Testis (tissue), 3 donors: ENCODE measurements around the gene GRK4. TPM values are rescaled to one million over a fixed set of nuclear protein-coding genes. Genes with fewer than 3 reads are reported as not detected.
A peak's percentile ranks its signal among the peaks of the same experiment; 100 is the strongest.
"Not testable (repeated sequence)": the region's sequence is repeated elsewhere in the genome, so short reads cannot be mapped to it uniquely, and the experiment has no call there.

Experiments used
- DNase-seq: peaks from one replicate; pipeline ENCODE4 v3.0.0-alpha.2; 2019
- H3K27ac ChIP-seq, 2 donors: fragments of 200-600 bp; sonication (generic); one replicate each; pipeline ENCODE4 v1.5.1; 2019
- H3K27me3 ChIP-seq: fragments of 200-600 bp; sonication (generic); one replicate; pipeline ENCODE4 v1.5.1; 2019
- H3K36me3 ChIP-seq: fragments of 200-600 bp; sonication (generic); one replicate; pipeline ENCODE4 v1.5.1; 2017; ENCODE audit warnings: low read depth; ENCODE audit errors: missing control alignments
- H3K4me1 ChIP-seq: fragments of 200-600 bp; sonication (generic); one replicate; pipeline ENCODE4 v1.5.1; 2019
- H3K4me3 ChIP-seq, 2 donors: fragments of 200-600 bp; sonication (generic); one replicate each; pipeline ENCODE4 v1.5.1; 2017 to 2019
- H3K9me3 ChIP-seq: fragments of 200-600 bp; sonication (generic); one replicate; pipeline ENCODE4 v1.5.1; 2017
- CTCF ChIP-seq, 3 experiments: fragments of 450-650 bp in 2 of 3; fragments of 200-600 bp in 1 of 3; sonication (generic) in 1 of 3; IDR thresholded peaks; one replicate each; pipeline ENCODE4 v1.5.1; 2016 to 2019; ENCODE audit warnings: antibody characterized with exemption in 3 of 3, mild to moderate bottlenecking in 2 of 3, moderate library complexity in 1 of 3
- POLR2A ChIP-seq: fragments of 450-650 bp; IDR thresholded peaks from one replicate; pipeline ENCODE4 v1.6.1; 2017; ENCODE audit warnings: antibody characterized with exemption, mild to moderate bottlenecking, moderate library complexity
- WGBS, 2 donors: methylation state at CpG; one replicate each; pipeline ENCODE4 v1.1.5; 2018; 5-methylcytosine and 5-hydroxymethylcytosine counted together
- intact Hi-C: fragments of 100-400 bp; cut with DNase I; formaldehyde crosslinking; loops from one replicate; pipeline ENCODE4 v1.15.1; 2023; ENCODE audit warnings: low total_unique reads
- polyA plus RNA-seq: library from polyadenylated mRNA; stranded (reverse); fragments of 350-450 nt; fragmentation: Illumina TruSeq; extraction: RNeasy Lipid Tissue Mini Kit (QIAGEN cat#74804); gene quantifications from one replicate; pipeline ENCODE4 v1.2.3, GENCODE V29; 2014; ENCODE audit warnings: low read depth, low replicate concordance; ENCODE audit not compliant: insufficient read depth
- total RNA-seq, 2 donors: library from RNA; depleted of rRNA; stranded (reverse); fragments of >200 nt; gene quantifications; one replicate each; pipeline ENCODE4 v1.2.3, GENCODE V29; 2016

Gene GRK4
- total and polyA plus RNA-seq, 3 donors from 2014 or later = 33.8 to 106 (median 73.0) TPM

DNA sequence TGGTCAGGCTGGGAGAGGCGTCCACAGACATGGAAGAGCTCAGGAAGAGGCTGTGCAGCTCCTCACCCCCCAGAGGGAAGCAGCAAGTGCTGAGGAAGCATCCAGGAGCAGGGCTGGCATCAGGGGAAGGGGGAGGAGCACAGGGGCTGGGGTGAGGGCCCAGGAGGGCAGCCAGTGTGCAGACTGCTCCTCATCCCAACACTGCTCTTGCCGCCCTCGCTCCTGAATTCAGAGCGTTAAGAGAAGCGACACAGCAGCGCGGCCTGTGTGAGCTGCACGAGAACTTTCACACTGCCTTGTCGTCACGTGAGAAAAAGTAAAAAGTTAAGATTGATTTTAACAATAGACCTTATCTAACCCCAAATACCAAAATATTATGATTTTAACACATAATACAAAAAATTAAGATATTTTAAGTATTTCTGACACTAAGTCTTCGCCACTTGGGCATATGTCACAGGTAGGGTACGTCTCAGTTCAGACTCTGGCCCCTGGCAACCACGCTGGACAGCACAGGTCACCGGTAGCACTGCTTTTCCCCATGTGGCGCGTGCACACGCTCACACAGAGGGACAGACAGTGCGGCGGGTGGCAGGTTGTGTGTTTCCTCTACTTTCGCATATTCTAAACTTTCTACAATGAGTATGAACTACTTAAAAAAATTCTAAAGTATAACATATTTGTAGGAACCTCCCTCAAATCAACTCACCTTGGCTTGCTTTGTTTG is 19.8 kb upstream of the GRK4 start:
- Histone ChIP-seq H3K4me1 (peaks cover 6% of the 10 kb centered on the region), H3K27me3 (no peaks in the 10 kb centered on the region), H3K4me3 (no peak overlapping the region), H3K9me3 (no peaks in the 10 kb centered on the region), H3K36me3 (no peaks in the 10 kb centered on the region), H3K27ac (no peak overlapping the region)
- DNase-seq = no peak
- TF ChIP-seq CTCF (IDR thresholded peaks at IDR 0.05) (no peak), POLR2A (no peak)
- 95 to 96% methylated on average over 20 of the region's 20 CpGs for WGBS, 2 donors
- intact Hi-C loops = no loop called here

- Histone ChIP-seq H3K9me3 (no peaks in the 10 kb centered on the region), H3K4me3 (no peak overlapping the region), H3K36me3 (no peaks in the 10 kb centered on the region), H3K27me3 (no peaks in the 10 kb centered on the region), H3K27ac (no peak overlapping the region), H3K4me1 (peaks cover 6% of the 10 kb centered on the region)
- intact Hi-C loops = no loop called here
- TF ChIP-seq CTCF (IDR thresholded peaks at IDR 0.05) (no peak), POLR2A (no peak)
- DNase-seq = no peak
- 90 to 93% methylated on average over 11 of the region's 11 CpGs for WGBS, 2 donors
Observed at GRCh38 chr4:2944091-2944482, 19.3 kb upstream of the GRK4 start.

GRCh38 chr4:2944586-2945526 is 18.5 kb upstream of the GRK4 start:
- H3K36me3 ChIP-seq = no peaks in the 10 kb centered on the region
- TF ChIP-seq POLR2A (no peak), CTCF (IDR thresholded peaks at IDR 0.05) (no peak)
- 65 to 82% methylated on average over 29 to 30 of the region's 30 CpGs for WGBS, 2 donors
- intact Hi-C loops = no loop called here
- peaks cover 6% of the 10 kb centered on the region for H3K4me1 ChIP-seq
- H3K27me3 ChIP-seq = no peaks in the 10 kb centered on the region
- H3K4me3 ChIP-seq = no peak overlapping the region
- DNase-seq = no peak
- H3K27ac ChIP-seq = peak overlapping the region in 1 of 2 donors; percentile 7
- H3K9me3 ChIP-seq = no peaks in the 10 kb centered on the region

GRCh38 chr4:2945619-2946604 is 17.5 kb upstream of the GRK4 start:
- H3K27me3 ChIP-seq, H3K4me3 ChIP-seq, H3K27ac ChIP-seq, H3K9me3 ChIP-seq, intact Hi-C loops, H3K36me3 ChIP-seq, H3K4me1 ChIP-seq, DNase-seq: not testable (repeated sequence)
- WGBS, 2 donors = 84 to 89% methylated on average over 25 to 26 of the region's 30 CpGs
